Measurements from ENCODE around the gene ITPKC.
"Not testable (repeated sequence)": the region's sequence is repeated elsewhere in the genome, so short reads cannot be mapped to it uniquely, and the experiment has no call there.

Gene ITPKC

DNA sequence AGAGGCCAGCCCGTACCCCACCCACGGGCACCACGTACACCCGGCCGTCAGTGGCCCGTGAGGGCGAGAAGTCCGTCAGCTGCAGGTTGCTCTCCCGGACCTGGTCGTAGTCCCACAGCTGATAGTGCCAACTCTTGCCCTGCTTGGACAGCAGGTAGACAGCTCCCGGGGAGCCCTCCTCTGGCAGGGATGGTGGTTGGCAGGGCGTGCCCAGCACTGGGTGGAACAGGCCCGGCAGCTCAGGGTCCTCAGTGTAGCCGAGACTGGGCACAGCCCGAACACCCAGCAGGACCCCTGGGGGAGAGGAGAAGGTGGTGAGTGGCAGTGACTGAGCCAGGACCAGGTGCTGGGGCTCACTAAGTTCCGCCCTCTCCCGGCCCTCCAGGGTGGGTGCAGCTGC, 25.6 kb downstream of the ITPKC start:
- no peak for DNase-seq

DNA sequence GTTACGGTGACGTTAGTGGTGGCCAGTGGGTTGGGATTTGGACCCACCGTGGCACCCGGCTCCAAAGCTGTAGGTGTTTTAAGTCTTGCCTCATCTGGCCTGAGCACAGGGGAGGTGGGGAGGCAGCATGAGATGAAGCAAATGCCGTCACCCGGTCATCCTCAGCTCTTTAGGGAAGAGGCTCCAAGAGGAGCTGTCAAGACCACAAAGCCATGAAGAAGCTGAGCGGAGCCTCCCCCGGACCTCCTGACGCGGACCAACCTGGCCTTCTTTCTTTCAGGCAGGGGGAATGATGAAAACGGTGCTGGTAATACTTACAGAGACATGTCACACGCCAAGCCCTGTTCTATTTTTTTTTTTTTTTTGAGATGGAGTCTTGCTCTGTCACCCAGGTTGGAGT, 26.0 kb downstream of the ITPKC start:
- DNase-seq = no peak

- no peak for DNase-seq
These were observed 27.0 kb downstream of the ITPKC start for GRCh38 chr19:40743926-40744325.

DNA sequence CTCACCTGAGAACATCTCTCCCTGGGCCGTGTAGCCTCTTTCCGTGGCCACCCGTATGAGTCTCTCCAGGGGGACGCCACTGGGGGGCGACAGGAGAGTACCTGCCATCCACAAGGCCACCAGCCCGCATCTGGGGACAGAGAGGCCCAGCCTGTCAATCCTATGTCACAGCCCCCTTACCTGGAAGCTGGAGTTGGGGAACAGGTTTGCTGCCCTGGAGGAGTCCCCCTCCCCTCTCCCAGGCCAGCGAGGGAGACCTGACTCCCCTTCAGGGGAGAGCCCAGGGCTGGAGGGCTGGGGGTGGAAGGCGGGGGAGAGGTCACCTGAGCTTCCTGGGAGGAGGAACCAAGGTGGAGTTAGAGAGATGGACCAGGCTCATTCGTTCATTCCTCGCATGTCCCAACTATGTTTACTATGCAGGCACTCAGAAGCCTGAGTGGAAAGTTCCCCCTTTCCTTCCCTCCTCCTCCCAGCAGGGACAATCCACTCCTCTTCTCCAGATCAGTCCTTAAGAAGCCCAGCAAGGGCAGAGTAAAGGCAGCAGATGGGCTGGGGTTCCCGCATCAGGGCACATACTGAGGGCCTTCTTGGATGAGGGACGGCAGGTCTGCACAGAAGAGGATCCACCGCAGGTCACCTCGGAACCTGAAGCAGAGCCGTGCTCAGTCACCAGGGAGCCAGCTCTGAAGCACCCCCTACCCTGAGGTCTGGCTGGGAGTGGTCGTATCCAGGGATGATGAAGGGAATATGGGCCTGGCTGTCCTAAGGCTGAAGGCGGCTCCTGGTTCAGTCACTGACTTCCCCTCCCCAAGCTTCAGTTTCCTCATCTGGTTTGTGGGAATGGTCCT, 27.9 kb downstream of the ITPKC start:
- no peak for DNase-seq

DNA sequence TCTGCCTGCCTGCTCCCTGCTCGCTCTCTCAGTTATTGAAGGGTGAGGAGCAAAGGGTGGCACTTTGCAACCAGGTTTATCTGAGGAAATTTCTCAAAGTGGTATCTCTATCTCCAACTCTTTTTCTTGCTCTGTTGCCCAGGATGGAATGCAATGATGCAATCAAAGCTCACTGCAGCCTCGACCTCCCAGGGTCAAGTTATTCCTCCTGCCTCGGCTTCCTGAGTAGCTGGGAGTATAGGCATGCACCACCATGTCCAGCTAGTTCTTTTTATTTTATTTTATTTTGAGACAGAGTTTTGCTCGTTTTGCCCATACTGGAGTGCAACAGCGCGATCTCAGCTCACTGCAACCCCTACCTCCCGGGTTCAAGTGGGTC, 28.5 kb downstream of the ITPKC start:
- DNase-seq = no peak

- no peak for DNase-seq
These were observed 30.6 kb downstream of the ITPKC start for GRCh38 chr19:40747536-40747935.

- peak; percentile 100 for DNase-seq
These were observed 33.4 kb downstream of the ITPKC start, which contains the start of gene ACTMAP for GRCh38 chr19:40750058-40750873. TSS of gene ACTMAP (minus strand) at chr19:40750477. CDS start at chr19:40749803, 674 bp downstream.

- DNase-seq = peak; percentile 98
These were observed 34.1 kb downstream of the ITPKC start, which contains the start of gene SNRPA for GRCh38 chr19:40750874-40751537. TSS of gene SNRPA (plus strand) at chr19:40751203. CDS start at chr19:40751409, 206 bp downstream.

GRCh38 chr19:40752257-40752781, 35.4 kb downstream of the ITPKC start:
- DNase-seq = no peak

- no peak for DNase-seq
These were observed 37.8 kb downstream of the ITPKC start for GRCh38 chr19:40754611-40755247.

DNA sequence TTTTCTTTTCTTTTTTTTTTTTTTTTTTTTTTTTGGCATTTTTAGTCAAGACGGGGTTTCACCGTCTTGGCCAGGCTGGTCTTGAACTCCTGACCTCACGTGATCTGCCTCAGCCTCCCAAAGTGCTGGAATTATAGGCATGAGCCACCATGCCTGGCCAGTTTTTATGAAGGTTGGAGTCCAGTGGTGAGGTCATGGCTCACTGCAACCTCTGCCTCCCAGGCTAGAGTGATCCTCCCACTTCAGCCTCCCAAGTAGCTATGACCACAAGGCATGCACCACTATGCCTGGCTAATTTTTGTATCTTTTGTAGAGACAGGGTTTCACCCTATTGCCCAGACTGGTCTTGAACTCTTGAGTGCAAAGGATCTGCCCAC, 38.3 kb downstream of the ITPKC start:
- DNase-seq = no peak

- no peak for DNase-seq
These were observed 38.9 kb downstream of the ITPKC start for GRCh38 chr19:40755791-40756190.

DNA sequence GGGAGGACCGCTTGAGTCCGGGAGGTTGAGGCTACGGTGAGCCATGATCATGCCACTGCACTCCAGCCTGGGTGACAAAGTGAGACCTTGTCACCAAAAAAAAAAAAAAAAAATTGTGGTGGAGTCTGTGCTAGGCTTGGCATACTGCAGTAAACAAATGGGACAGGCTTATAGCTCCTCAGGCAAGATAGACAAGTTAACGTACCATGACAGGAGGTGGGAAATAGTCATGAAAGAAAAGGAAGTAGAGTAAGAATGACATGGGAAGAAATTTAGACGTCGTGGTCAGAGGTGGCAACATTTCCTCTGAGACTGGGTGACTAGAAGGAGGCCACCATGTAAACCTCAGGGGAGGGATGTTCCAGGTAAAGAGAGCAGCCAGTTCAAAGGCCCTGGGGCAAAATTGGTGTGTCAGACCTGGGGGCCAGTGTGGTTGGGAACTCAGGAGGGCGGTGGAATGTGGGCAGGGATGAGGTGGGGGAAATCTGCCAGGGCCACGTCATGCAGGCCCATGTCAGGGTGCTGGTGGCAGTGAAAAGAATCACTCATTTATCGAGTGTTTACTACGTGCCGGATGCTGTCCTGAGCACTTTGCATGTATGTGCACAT, 39.7 kb downstream of the ITPKC start:
- DNase-seq = peak; percentile 28

GRCh38 chr19:40758491-40758890, 41.6 kb downstream of the ITPKC start:
- DNase-seq = no peak

GRCh38 chr19:40759352-40759751, 42.4 kb downstream of the ITPKC start:
- no peak for DNase-seq

GRCh38 chr19:40762754-40763470, 46.0 kb downstream of the ITPKC start:
- no peak for DNase-seq

DNA sequence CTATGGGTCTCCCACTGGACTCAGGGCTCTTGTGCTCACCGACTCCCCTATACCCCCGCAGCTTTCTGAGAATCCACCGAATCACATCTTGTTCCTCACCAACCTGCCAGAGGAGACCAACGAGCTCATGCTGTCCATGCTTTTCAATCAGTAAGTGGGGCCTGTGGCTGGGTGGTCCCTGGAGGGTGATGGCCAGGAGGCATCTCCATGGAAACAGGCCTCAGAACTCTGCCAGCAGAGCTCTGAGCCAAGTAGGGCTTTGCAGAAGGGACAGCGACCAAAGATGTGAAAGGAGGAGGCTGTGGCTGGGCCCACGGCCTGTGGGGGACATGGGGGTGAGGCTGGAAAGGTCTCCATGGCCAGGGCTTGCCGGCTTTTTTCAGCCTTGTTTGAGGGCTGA, 46.6 kb downstream of the ITPKC start:
- DNase-seq = no peak

GRCh38 chr19:40763963-40764362, 47.1 kb downstream of the ITPKC start:
- no peak for DNase-seq

DNA sequence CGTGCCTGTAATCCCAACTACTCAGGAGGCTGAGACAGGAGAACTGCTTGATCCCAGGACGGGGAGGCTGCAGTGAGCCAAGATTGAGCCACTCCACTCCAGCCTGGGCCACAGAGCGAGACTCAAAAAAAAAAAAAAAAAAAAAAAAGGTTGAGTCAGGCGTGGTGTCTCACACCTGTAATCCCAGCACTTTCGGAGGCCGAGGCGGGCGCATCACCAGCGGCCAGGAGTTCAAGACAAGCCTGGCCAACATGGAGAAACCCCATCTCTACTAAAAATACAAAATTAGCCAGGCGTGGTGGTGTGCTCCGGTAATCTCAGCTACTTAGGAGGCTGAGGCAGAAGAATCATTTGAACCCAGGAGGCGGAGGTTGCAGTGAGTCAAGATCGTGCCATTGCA, 49.5 kb downstream of the ITPKC start:
- DNase-seq = not testable (repeated sequence)

DNA sequence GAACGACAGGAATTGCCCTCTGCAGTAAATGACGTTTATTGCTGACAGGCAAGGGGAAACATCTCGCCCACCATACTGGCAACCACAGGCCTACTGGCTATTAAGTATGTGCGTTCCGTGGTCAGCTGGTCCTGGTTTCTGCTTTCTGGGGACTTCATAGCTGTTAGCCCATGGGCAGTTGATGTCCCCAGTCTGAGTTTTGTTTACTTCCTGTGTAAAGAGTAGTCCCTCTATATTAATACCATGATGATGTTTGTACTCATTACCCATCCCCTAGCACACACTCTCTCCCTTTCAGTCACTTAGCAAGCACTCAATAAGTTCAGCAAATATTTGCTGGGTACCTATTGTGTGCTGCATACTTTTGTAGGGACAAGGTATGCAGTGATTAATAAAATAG, 52.0 kb downstream of the ITPKC start:
- DNase-seq = no peak

DNA sequence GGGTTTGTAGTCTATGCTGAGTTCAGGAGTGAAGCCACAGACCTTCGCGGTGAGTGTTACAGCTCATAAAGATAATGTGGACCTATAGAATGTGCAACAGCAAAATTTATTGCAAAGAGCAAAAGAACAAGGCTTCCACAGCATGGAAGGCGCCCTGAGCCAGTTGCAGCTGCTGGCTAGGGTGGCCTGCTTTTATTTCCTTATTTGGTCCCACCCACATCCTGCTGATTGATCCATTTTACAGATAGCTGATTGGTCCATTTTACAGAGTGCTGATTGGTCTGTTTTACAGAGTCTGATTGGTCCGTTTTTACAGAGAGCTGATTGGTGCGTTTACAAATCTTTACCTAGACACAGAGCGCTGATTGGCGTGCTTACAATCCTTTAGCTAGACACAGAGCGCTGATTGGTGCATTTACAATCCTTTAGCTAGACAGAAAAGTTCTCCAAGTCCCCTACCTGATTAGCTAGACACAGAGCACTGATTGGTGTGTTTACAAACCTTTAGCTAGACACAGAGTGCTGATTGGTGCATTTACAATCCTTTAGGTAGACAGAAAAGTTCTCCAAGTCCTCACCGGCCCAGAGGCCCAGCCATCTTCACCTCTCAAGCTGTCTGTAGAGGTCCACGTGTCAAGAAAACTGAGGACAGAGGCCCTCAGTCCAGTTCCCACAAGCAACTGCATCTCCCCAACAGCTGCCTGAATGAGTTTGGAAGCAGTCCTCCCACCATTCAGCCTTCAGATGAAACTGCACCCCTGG, 54.4 kb downstream of the ITPKC start:
- peak; percentile 38 for DNase-seq

All from central memory CD4-positive, alpha-beta T cell (primary cell).